Measurements from ENCODE around the gene VOPP1. TPM values are rescaled to one million over a fixed set of nuclear protein-coding genes. Genes with fewer than 3 reads are reported as not detected.

VOPP1 gene
- total RNA-seq, 2 donors from 2014 or later: 88.9 to 131 TPM

DNA sequence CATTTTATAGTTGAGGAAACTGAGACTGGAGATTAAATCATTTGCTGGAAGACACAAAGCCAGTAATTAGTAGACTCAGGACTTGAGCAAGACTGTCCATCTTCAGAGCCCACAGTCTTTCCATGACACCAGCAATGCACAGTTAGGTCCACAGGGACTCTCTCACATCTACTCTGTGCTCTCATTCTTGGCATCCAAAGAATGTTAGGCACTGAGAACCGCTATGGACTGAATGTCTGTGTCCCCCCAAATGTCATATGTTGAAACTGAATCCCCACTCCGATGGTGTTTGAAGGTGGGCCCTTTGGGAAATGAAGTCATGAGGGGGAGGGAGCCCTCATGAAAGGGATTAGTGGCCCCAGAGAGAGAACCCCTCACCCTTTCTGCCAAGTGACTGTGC is 106.6 kb downstream of the VOPP1 start:
- ATAC-seq (ENCODE audit: insufficient number of reproducible peaks, low FRiP score, low read depth): no peak
- Histone ChIP-seq H3K4me3 (no peak overlapping the region), H3K9me3 (peaks cover 10% of the 10 kb centered on the region), H3K4me1 (ENCODE audit: control insufficient read depth in 1 of 2, low read depth in 2 of 2) (no peaks in the 10 kb centered on the region), H3K36me3 (peaks cover 22% of the 10 kb centered on the region), H3K27ac (no peak overlapping the region), H3K27me3 (replicated peaks; ENCODE audit: insufficient read depth) (no peaks in the 10 kb centered on the region)
- no peak for DNase-seq (ENCODE audit: low spot score)
- no peak for TF ChIP-seq CTCF (IDR thresholded peaks at IDR 0.05)

DNA sequence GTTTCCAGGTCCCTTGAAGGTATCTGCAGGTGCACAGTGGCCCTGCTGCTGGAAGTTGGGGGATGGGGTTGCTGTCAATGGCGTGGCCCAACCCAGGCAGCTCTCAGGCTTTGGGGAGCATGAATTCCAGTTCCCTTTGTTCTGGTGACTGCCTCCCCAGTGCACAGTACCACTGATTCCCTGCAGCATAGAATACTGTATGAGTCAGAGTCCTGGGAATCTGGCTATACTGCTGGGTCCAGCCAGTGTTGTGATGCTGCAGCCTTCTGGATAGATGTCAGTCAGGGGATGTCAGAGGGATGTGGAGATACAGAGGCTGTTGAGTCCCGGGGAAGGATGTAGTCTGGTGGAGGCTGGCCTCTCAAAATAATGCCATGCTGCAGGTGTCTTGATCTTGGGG is 107.9 kb downstream of the VOPP1 start:
- ATAC-seq (ENCODE audit: insufficient number of reproducible peaks, low FRiP score, low read depth) (no peak), DNase-seq (ENCODE audit: low spot score) (no peak)
- Histone ChIP-seq H3K27ac (no peak overlapping the region), H3K36me3 (peaks cover 22% of the 10 kb centered on the region), H3K4me1 (ENCODE audit: control insufficient read depth in 1 of 2, low read depth in 2 of 2) (no peaks in the 10 kb centered on the region), H3K9me3 (peaks cover 18% of the 10 kb centered on the region), H3K4me3 (no peak overlapping the region), H3K27me3 (replicated peaks; ENCODE audit: insufficient read depth) (no peaks in the 10 kb centered on the region)
- TF ChIP-seq CTCF (IDR thresholded peaks at IDR 0.05): no peak

GRCh38 chr7:55463686-55464262 is 108.5 kb downstream of the VOPP1 start:
- ATAC-seq (ENCODE audit: insufficient number of reproducible peaks, low FRiP score, low read depth) (no peak), DNase-seq (ENCODE audit: low spot score) (no peak)
- no peak for TF ChIP-seq CTCF (IDR thresholded peaks at IDR 0.05)
- no peak overlapping the region for H3K4me3 ChIP-seq
- H3K36me3 ChIP-seq: peaks cover 22% of the 10 kb centered on the region
- no peaks in the 10 kb centered on the region for H3K27me3 ChIP-seq (replicated peaks; ENCODE audit: insufficient read depth)
- peaks cover 25% of the 10 kb centered on the region for H3K9me3 ChIP-seq
- no peak overlapping the region for H3K27ac ChIP-seq
- no peaks in the 10 kb centered on the region for H3K4me1 ChIP-seq (ENCODE audit: control insufficient read depth in 1 of 2, low read depth in 2 of 2)

GRCh38 chr7:55458351-55458750 is 114.0 kb downstream of the VOPP1 start:
- no peak overlapping the region for H3K4me3 ChIP-seq

DNA sequence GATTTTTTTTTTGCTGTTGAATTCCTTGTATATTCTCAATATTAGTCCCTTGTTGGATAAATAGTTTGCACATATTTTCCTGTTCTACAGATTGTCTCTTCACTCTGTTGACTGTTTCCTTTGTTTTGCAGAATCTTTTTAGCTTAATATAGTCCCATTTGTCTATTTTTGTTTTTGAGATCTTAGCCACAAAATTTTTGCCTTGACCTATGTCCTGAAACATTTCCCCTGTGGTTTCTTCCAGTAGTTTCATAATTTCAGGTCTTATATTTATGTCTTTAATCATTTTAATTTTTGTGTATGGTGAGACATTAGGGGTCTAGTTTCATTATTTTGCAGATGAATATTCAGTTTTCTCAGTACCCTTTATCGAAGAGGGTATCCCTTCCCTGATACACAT is 114.5 kb downstream of the VOPP1 start:
- H3K36me3 ChIP-seq: no peaks in the 10 kb centered on the region
- H3K27me3 ChIP-seq (replicated peaks; ENCODE audit: insufficient read depth): no peaks in the 10 kb centered on the region
- DNase-seq (ENCODE audit: low spot score): no peak
- no peak overlapping the region for H3K27ac ChIP-seq
- TF ChIP-seq CTCF (IDR thresholded peaks at IDR 0.05): no peak
- H3K4me3 ChIP-seq: no peak overlapping the region
- no peaks in the 10 kb centered on the region for H3K4me1 ChIP-seq (ENCODE audit: control insufficient read depth in 1 of 2, low read depth in 2 of 2)
- no peak for ATAC-seq (ENCODE audit: insufficient number of reproducible peaks, low FRiP score, low read depth)
- peaks cover 28% of the 10 kb centered on the region for H3K9me3 ChIP-seq

More at GRCh38 chr7:55458351-55458750, 114.0 kb downstream of the VOPP1 start:
- Histone ChIP-seq H3K36me3 (no peaks in the 10 kb centered on the region), H3K9me3 (peaks cover 28% of the 10 kb centered on the region), H3K27ac (no peak overlapping the region), H3K4me1 (ENCODE audit: control insufficient read depth in 1 of 2, low read depth in 2 of 2) (no peaks in the 10 kb centered on the region), H3K27me3 (replicated peaks; ENCODE audit: insufficient read depth) (no peaks in the 10 kb centered on the region)
- DNase-seq (ENCODE audit: low spot score) (no peak), ATAC-seq (ENCODE audit: insufficient number of reproducible peaks, low FRiP score, low read depth) (no peak)
- no peak for TF ChIP-seq CTCF (IDR thresholded peaks at IDR 0.05)
